HS-5 (cell line): Measurements from ENCODE around the gene FANCD2OS.
"Not testable (repeated sequence)": the region's sequence is repeated elsewhere in the genome, so short reads cannot be mapped to it uniquely, and the experiment has no call there.

Experiments used
- DNase-seq: peaks from one replicate; pipeline ENCODE4 v3.0.0-alpha.2; 2012; ENCODE audit warnings: low read depth

Gene FANCD2OS

DNA sequence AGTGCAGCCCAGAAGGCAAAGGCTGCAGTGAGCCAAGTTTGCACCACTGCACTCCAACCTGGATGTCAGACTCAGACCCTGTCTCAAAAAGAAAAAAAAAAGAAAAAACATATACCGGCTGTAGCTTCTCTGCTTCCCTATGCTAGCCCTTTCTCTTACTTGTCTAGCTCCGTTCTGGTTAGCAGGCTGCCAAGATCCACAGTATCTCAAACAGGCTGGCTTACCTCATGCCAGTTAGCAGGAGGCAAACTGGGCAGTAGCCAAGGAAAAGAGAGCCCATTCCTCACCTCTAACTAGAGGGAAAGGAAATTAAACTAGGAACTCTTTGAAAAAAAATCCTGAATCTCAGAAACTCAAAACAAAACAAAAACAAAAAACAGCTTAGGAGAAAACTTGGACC is 16.7 kb downstream of the FANCD2OS start:
- not testable (repeated sequence) for DNase-seq

DNA sequence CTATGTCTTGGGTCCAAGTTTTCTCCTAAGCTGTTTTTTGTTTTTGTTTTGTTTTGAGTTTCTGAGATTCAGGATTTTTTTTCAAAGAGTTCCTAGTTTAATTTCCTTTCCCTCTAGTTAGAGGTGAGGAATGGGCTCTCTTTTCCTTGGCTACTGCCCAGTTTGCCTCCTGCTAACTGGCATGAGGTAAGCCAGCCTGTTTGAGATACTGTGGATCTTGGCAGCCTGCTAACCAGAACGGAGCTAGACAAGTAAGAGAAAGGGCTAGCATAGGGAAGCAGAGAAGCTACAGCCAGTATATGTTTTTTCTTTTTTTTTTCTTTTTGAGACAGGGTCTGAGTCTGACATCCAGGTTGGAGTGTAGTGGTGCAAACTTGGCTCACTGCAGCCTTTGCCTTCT is 17.3 kb downstream of the FANCD2OS start:
- DNase-seq, result not testable (repeated sequence)

DNA sequence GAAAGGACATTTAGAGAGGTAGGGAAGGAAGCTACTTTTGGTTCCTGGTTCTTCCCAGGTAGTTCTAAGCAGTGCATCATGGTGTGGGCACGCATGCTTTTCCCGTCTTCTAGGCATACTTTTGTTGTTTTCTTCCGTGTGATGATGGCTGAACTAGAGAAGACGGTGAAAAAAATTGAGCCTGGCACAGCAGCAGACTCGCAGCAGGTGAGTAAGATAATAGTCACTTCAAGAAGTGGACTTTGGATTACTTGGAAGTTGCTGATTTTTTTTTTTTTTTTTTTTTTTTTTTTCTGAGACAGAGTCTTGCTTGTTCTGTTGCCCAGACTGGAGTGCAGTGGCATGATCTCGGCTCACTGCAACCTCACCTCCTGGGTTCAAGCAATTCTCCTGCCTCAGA is 17.9 kb downstream of the FANCD2OS start:
- no peak for DNase-seq

DNA sequence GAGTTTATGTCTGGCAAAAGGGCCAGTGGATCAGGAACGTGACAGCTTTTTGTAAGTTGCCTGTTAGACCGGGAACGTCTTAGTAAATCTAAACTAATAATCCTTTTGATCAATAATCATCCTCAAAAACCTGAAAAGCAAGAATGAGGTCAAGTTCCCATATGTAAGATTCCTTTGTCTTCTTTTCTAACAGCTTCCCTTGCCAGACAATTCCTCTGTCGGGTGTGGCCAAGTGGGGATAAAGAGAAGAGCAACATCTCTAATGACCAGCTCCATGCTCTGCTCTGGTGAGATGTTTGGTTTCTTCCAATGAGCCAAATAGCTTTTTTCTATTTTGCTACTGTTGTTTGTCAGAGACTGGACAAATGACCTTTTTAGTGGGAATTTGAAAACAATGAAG is 19.8 kb downstream of the FANCD2OS start:
- no peak for DNase-seq

DNA sequence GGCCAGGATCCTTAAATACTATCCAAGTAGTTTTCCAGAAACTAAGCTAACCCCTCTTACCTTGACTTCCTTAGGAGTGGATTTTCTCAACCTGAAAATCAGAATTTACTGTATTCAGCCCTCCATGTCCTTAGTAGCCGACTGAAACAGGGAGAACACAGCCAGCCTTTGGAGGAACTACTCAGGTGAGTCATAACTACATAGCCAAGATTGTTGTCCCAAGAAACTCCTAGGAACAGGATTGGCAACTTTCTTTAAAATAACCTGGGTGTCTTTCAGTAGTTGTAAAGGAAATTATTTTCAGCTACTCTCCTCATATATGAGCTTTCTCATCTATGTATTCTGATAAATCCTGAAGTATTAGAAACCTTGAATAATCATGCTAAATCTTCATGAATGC is 22.3 kb downstream of the FANCD2OS start:
- no peak for DNase-seq

DNA sequence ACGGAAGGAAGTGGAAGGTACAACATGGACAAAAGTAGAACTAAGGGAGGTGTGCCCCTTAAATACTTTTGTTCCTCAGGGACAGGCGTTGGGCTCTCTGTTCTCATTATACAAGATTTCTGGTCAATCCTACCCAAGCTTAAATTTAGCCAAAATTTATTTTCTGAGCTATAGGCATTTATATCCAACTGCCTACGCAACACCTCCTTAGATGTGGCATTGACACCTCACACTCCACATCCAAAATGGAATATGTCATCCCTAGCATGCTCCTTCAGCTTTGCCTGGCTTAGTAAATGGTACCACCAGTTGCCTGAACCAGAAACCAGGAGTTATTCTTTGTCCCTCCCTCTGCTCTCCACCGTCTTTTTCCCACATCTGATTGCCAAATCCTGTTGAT is 26.2 kb downstream of the FANCD2OS start:
- no peak for DNase-seq

DNA sequence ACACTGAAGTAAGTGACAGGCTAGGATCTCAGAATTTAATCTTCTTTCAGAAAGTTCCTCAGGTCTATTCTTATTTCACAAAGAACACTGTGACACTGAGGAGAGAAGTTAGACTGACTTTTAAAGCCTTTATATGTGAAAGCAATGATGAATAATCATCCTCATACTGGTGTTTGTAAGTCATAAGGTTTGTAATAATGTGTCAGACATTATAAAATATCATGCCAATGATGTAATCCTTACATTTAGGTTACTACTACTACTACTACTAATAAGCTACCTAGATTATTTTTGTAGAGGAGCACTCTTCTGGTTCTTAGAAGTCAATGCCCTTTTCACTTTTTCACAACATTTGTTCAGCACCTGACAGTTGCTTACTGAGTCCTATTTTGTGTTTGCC is 33.4 kb downstream of the FANCD2OS start:
- peak; percentile 13 for DNase-seq

DNA sequence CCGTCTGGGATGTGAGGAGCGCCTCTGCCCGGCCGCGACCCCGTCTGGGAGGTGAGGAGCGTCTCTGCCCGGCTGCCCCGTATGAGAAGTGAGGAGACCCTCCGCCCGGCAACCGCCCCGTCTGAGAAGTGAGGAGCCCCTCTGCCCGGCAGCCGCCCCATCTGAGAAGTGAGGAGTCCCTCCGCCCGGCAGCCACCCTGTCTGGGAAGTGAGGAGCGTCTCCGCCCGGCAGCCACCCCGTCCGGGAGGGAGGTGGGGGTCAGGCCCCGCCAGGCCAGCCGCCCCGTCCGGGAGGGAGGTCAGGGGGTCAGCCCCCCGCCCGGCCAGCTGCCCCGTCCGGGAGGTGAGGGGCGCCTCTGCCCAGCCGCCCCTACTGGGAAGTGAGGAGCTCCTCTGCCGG is 38.0 kb downstream of the FANCD2OS start:
- not testable (repeated sequence) for DNase-seq

DNA sequence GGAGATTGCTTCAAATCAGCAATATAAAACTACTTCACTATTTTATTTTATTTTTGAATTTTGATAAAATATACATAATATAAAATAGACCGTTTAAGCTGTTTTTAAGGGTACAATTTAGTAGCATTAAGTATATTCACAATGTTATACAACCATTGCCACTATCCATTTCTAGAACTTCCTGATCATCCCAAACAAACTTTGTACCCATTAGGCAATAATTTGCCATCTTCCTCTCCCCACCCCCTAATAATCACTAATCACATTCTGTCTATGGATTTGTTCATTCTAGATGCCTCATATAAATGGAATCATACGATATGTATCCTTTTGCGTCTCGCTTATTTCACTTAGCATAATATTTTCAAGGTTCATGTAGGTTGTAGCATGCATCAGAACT is 53.0 kb downstream of the FANCD2OS start:
- DNase-seq, result no peak
